Measurements from ENCODE around the gene TATDN2. TPM values are rescaled to one million over a fixed set of nuclear protein-coding genes. Genes with fewer than 3 reads are reported as not detected.

TATDN2 gene
- total and polyA plus RNA-seq, 2 experiments from 2014 or later = 4.8 to 19.1 TPM

- Histone ChIP-seq H4K20me1 (replicated peaks; ENCODE audit: insufficient read depth) (peaks cover 8% of the 10 kb centered on the region), H3F3A (replicated peaks; ENCODE audit: low read depth) (no peaks in the 10 kb centered on the region), H3K36me3 (ENCODE audit: insufficient read depth) (peaks cover 54% of the 10 kb centered on the region), H3K4me3 (no peak overlapping the region), H3K4me2 (no peak overlapping the region), H3K27ac (ENCODE audit: low read depth) (no peak overlapping the region), H2AFZ (no peak overlapping the region), H3K27me3 (ENCODE audit: insufficient read depth) (no peaks in the 10 kb centered on the region), H3K79me2 (replicated peaks; ENCODE audit: insufficient read depth) (no peaks in the 10 kb centered on the region), H3K4me1 (ENCODE audit: insufficient read depth) (no peaks in the 10 kb centered on the region), H3K9me2 (ENCODE audit: insufficient read depth) (no peaks in the 10 kb centered on the region)
- Mint-ChIP-seq H3K9me3 (no peaks in the 10 kb centered on the region; the same call in 2 of the 3 replicates), H3K4me1 (peaks cover 3% of the 10 kb centered on the region; the same call in 1 of the 3 replicates), H3K27me3 (ENCODE audit: insufficient read depth, low read depth, poor library complexity) (peaks cover 7% of the 10 kb centered on the region), H3K4me3 (no peak overlapping the region), H3K27ac (no peak overlapping the region), H3K36me3 (ENCODE audit: low read depth) (peaks cover 90% of the 10 kb centered on the region)
- ATAC-seq (no peak), DNase-seq (ENCODE audit: low spot score) (no peak)
- TF ChIP-seq POLR2AphosphoS5 (IDR thresholded peaks at IDR 0.05; ENCODE audit: low read depth) = no peak
- no peak for TF ChIP-seq STAT1 (IDR thresholded peaks at IDR 0.05; ENCODE audit: unreplicated experiment)
- TF ChIP-seq CREB1 (CRISPR knock-in tag; IDR thresholded peaks at IDR 0.05; ENCODE audit: low read depth) = no peak
- TF ChIP-seq, protein P1, sequence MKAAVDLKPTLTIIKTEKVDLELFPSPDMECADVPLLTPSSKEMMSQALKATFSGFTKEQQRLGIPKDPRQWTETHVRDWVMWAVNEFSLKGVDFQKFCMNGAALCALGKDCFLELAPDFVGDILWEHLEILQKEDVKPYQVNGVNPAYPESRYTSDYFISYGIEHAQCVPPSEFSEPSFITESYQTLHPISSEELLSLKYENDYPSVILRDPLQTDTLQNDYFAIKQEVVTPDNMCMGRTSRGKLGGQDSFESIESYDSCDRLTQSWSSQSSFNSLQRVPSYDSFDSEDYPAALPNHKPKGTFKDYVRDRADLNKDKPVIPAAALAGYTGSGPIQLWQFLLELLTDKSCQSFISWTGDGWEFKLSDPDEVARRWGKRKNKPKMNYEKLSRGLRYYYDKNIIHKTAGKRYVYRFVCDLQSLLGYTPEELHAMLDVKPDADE (IDR thresholded peaks at IDR 0.05) = no peak
- TF ChIP-seq EZH2phosphoT487 (IDR thresholded peaks at IDR 0.05; ENCODE audit: unreplicated experiment) = no peak
- TF ChIP-seq NANOG (IDR thresholded peaks at IDR 0.05; ENCODE audit: borderline replicate concordance) = no peak
- no peak for TF ChIP-seq ZNF462 (CRISPR knock-in tag; IDR thresholded peaks at IDR 0.05)
- TF ChIP-seq REST (IDR thresholded peaks at IDR 0.05; ENCODE audit: unreplicated experiment) = no peak
- no peak for TF ChIP-seq ZNF331 (CRISPR knock-in tag; IDR thresholded peaks at IDR 0.05; ENCODE audit: low read depth)
- no peak for TF ChIP-seq ZNF114 (CRISPR knock-in tag; IDR thresholded peaks at IDR 0.05)
- TF ChIP-seq JUNB (IDR thresholded peaks at IDR 0.05; ENCODE audit: unreplicated experiment) = no peak
- no peak for TF ChIP-seq CTCF (conservative IDR thresholded peaks at IDR 0.05; ENCODE audit: low read depth in 2 of 2)
- no peak for TF ChIP-seq EZH2 (IDR thresholded peaks at IDR 0.05; ENCODE audit: low read depth, unreplicated experiment)
Observed at GRCh38 chr3:10305331-10305902, 57.2 kb downstream of the TATDN2 start.

Data from GM23338 (cell line).